Smooth muscle cell (in vitro differentiated cells): ENCODE data around the gene HNRNPA2B1. TPM values are rescaled to one million over a fixed set of nuclear protein-coding genes. Genes with fewer than 3 reads are reported as not detected.
A peak's percentile ranks its signal among the peaks of the same experiment; 100 is the strongest.

Experiments
- DNase-seq: peaks from one replicate; lab custom pipeline; 2025; ENCODE audit not compliant: unreplicated experiment; lab: John Stamatoyannopoulos, UW
- H2AFZ ChIP-seq: fragments of 200-600 bp; sonication (generic); 2 replicates; pipeline ENCODE4 v1.6.0; 2016; ENCODE audit warnings: antibody characterized with exemption, low read depth, mild to moderate bottlenecking
- H3F3A ChIP-seq: fragments of 200-600 bp; sonication (generic); 2 replicates; pipeline ENCODE4 v1.6.0; 2017; ENCODE audit warnings: antibody characterized with exemption, low read depth
- H3K27ac ChIP-seq: fragments of 200-600 bp; sonication (generic); 2 replicates; pipeline ENCODE4 v1.5.1; 2016; ENCODE audit warnings: low read depth, mild to moderate bottlenecking
- H3K27me3 ChIP-seq: fragments of 200-600 bp; sonication (generic); 2 replicates; pipeline ENCODE4 v1.6.1; 2016; ENCODE audit warnings: low read depth, mild to moderate bottlenecking
- H3K36me3 ChIP-seq: fragments of 200-600 bp; sonication (generic); 2 replicates; pipeline ENCODE4 v1.5.1; 2016; ENCODE audit warnings: low read depth
- H3K4me1 ChIP-seq: fragments of 200-600 bp; sonication (generic); 2 replicates; pipeline ENCODE4 v1.5.1; 2016; ENCODE audit warnings: low read depth
- H3K4me2 ChIP-seq: fragments of 200-600 bp; sonication (generic); 2 replicates; pipeline ENCODE4 v1.6.0; 2016; ENCODE audit warnings: mild to moderate bottlenecking
- H3K4me3 ChIP-seq: fragments of 200-600 bp; sonication (generic); 2 replicates; pipeline ENCODE4 v1.5.1; 2016; ENCODE audit warnings: mild to moderate bottlenecking
- H3K79me2 ChIP-seq: fragments of 200-600 bp; sonication (generic); 2 replicates; pipeline ENCODE4 v1.6.0; 2016; ENCODE audit warnings: low read depth, mild to moderate bottlenecking
- H3K9ac ChIP-seq: fragments of 200-600 bp; sonication (generic); 2 replicates; pipeline ENCODE4 v1.6.0; 2016; ENCODE audit warnings: low read depth
- H3K9me3 ChIP-seq: fragments of 200-600 bp; sonication (generic); replicated peaks from 2 replicates; pipeline ENCODE4 v1.5.1; 2016; ENCODE audit warnings: low read depth
- H4K20me1 ChIP-seq: fragments of 200-600 bp; sonication (generic); 2 replicates; pipeline ENCODE4 v1.6.0; 2016; ENCODE audit warnings: low read depth
- CTCF ChIP-seq: fragments of 200-600 bp; sonication (generic); IDR thresholded peaks from 2 replicates; pipeline ENCODE4 v1.5.1; 2017; ENCODE audit warnings: borderline replicate concordance, mild to moderate bottlenecking, antibody characterized with exemption; ENCODE audit not compliant: insufficient read depth, poor library complexity, severe bottlenecking
- WGBS: methylation state at CpG from one replicate; pipeline ENCODE4 v1.1.7; 2016; ENCODE audit warnings: low lambda C conversion rate; 5-methylcytosine and 5-hydroxymethylcytosine counted together
- polyA plus RNA-seq: library from polyadenylated mRNA; unstranded; fragments of >200 nt; fragmentation: Nextera tagmentation; extraction: Ambion mirVana; gene quantifications from 2 replicates; pipeline ENCODE4 v1.2.1, GENCODE V29; 2016
- total RNA-seq: library from RNA; depleted of rRNA; stranded (reverse); fragments of >200 nt; gene quantifications from 2 replicates; pipeline ENCODE4 v1.2.3, GENCODE V29; 2014

HNRNPA2B1 gene
- total and polyA plus RNA-seq, 2 experiments from 2014 or later = 158 to 393 TPM

GRCh38 chr7:26188957-26189541, 11.5 kb downstream of the HNRNPA2B1 start:
- 95% methylated on average over 3 of the region's 3 CpGs for WGBS
- no peaks in the 10 kb centered on the region for H3K27me3 ChIP-seq
- peaks cover 43% of the 10 kb centered on the region for H3K36me3 ChIP-seq
- H3F3A ChIP-seq = peaks cover 81% of the 10 kb centered on the region
- TF ChIP-seq CTCF = no peak
- H3K27ac ChIP-seq = no peak overlapping the region
- no peak overlapping the region for H3K4me2 ChIP-seq
- H3K4me1 ChIP-seq = peaks cover 13% of the 10 kb centered on the region
- DNase-seq = no peak
- no peak overlapping the region for H2AFZ ChIP-seq
- no peak overlapping the region for H3K9ac ChIP-seq
- no peak overlapping the region for H3K4me3 ChIP-seq
- H4K20me1 ChIP-seq = peaks cover 99% of the 10 kb centered on the region
- no peaks in the 10 kb centered on the region for H3K9me3 ChIP-seq
- H3K79me2 ChIP-seq = peaks cover 33% of the 10 kb centered on the region

- H3K4me3 ChIP-seq = no peak overlapping the region
- H3K27me3 ChIP-seq = no peaks in the 10 kb centered on the region
- H2AFZ ChIP-seq = no peak overlapping the region
- no peak for DNase-seq
- H3K9ac ChIP-seq = no peak overlapping the region
- H3K79me2 ChIP-seq = peaks cover 26% of the 10 kb centered on the region
- H3F3A ChIP-seq = peaks cover 81% of the 10 kb centered on the region
- H3K9me3 ChIP-seq = no peaks in the 10 kb centered on the region
- H4K20me1 ChIP-seq = peaks cover 99% of the 10 kb centered on the region
- WGBS = 71% methylated on average over 9 of the region's 9 CpGs
- H3K36me3 ChIP-seq = peaks cover 37% of the 10 kb centered on the region
- H3K4me2 ChIP-seq = no peak overlapping the region
- H3K27ac ChIP-seq = no peak overlapping the region
- H3K4me1 ChIP-seq = peaks cover 7% of the 10 kb centered on the region
- TF ChIP-seq CTCF = no peak
Observed at GRCh38 chr7:26188206-26188956, 12.2 kb downstream of the HNRNPA2B1 start.

- Histone ChIP-seq H3K4me3 (no peak overlapping the region), H2AFZ (no peak overlapping the region), H3K36me3 (peaks cover 30% of the 10 kb centered on the region), H3K9ac (no peak overlapping the region), H3K27me3 (no peaks in the 10 kb centered on the region), H3K27ac (peak overlapping the region; percentile 39), H4K20me1 (peaks cover 98% of the 10 kb centered on the region), H3K79me2 (peaks cover 18% of the 10 kb centered on the region), H3K9me3 (no peaks in the 10 kb centered on the region), H3K4me1 (peaks cover 4% of the 10 kb centered on the region), H3F3A (peaks cover 80% of the 10 kb centered on the region), H3K4me2 (no peak overlapping the region)
- no peak for TF ChIP-seq CTCF
- no peak for DNase-seq
- WGBS = 82% methylated on average over 11 of the region's 11 CpGs
Observed at GRCh38 chr7:26187380-26188205, 13.0 kb downstream of the HNRNPA2B1 start.
